B cell (primary cell): ENCODE data around the gene LRRN4. TPM values are rescaled to one million over a fixed set of nuclear protein-coding genes. Genes with fewer than 3 reads are reported as not detected.

ENCODE experiments used
- ATAC-seq: fragments of 200-7000 bp; cut with Tn5 transposase; one replicate; pipeline ENCODE4 v1.10.0; 2021; ENCODE audit warnings: low read depth, mild to moderate bottlenecking, moderate number of reproducible peaks, moderate library complexity
- CTCF ChIA-PET: fragments of 350-600 bp; sonication (Branson Sonifier 250); formaldehyde crosslinking; loops from one replicate; lab custom pipeline; 2021; ENCODE audit warnings: antibody characterized with exemption, inconsistent platforms; lab: Charles Lee
- POLR2A ChIA-PET: fragments of 350-600 bp; sonication (Branson Sonifier 250); formaldehyde crosslinking; loops from one replicate; lab custom pipeline; 2021; ENCODE audit warnings: antibody characterized with exemption; lab: Charles Lee
- DNase-seq: peaks from one replicate; pipeline ENCODE4 v3.0.0; 2013
- H2AFZ ChIP-seq: 2 replicates; pipeline ENCODE4 v1.6.1; 2012; ENCODE audit warnings: mild to moderate bottlenecking, low read depth, low read length; ENCODE audit not compliant: insufficient read depth, poor library complexity, severe bottlenecking
- H3K27ac ChIP-seq, 2 donors: 1 replicate in 1 of 2; 2 replicates in 1 of 2; pipeline ENCODE4 v1.5.1; 2012 to 2013; ENCODE audit warnings: low read length in 2 of 2, mild to moderate bottlenecking in 2 of 2, moderate library complexity in 1 of 2
- H3K27me3 ChIP-seq, 4 experiments: fragments of 200-600 bp in 1 of 4; sonication (generic) in 1 of 4; replicated peaks in 1 of 4; 1 replicate in 2 of 4; 2 replicates in 2 of 4; pipeline versions ENCODE4 v1.6.1 to v1.7.0; 2013 to 2016; ENCODE audit warnings: low read length in 3 of 4, mild to moderate bottlenecking in 2 of 4, mixed read lengths in 1 of 4, moderate library complexity in 1 of 4; ENCODE audit not compliant: insufficient read depth in 4 of 4, control insufficient read depth in 3 of 4; ENCODE audit errors: control extremely low read depth in 1 of 4
- H3K36me3 ChIP-seq, 2 experiments: replicated peaks in 1 of 2; 1 replicate in 1 of 2; 2 replicates in 1 of 2; pipeline versions ENCODE4 v1.6.1 to v1.7.1; 2013; ENCODE audit warnings: low read length in 1 of 2; ENCODE audit not compliant: insufficient read depth in 2 of 2, control insufficient read depth in 1 of 2; ENCODE audit errors: control extremely low read depth in 1 of 2, extremely low read depth in 1 of 2
- H3K4me1 ChIP-seq, 2 donors: fragments of 200-600 bp in 1 of 2; sonication (generic) in 1 of 2; 1 replicate in 1 of 2; 2 replicates in 1 of 2; pipeline versions ENCODE4 v1.5.1 to v1.6.1; 2013 to 2017; ENCODE audit warnings: low read length in 2 of 2; ENCODE audit not compliant: control insufficient read depth in 2 of 2, insufficient read depth in 2 of 2
- H3K4me2 ChIP-seq: replicated peaks from 2 replicates; pipeline ENCODE3; 2012; ENCODE audit warnings: mild to moderate bottlenecking, low read depth, low read length; ENCODE audit not compliant: poor library complexity, severe bottlenecking
- H3K4me3 ChIP-seq, 5 experiments: fragments of 200-600 bp in 1 of 5; sonication (generic) in 1 of 5; 1 replicate in 3 of 5; 2 replicates in 2 of 5; pipeline versions ENCODE4 v1.5.1 to v1.7.0; 2011 to 2016; ENCODE audit warnings: low read length in 4 of 5, mild to moderate bottlenecking in 4 of 5, low read depth in 2 of 5, control low read depth in 1 of 5, moderate library complexity in 1 of 5; ENCODE audit not compliant: insufficient read depth in 1 of 5; ENCODE audit errors: control extremely low read depth in 1 of 5, extremely low read depth in 1 of 5
- H3K79me2 ChIP-seq: fragments of 200-600 bp; sonication (generic); one replicate; pipeline ENCODE4 v1.6.0; 2016; ENCODE audit warnings: low read length; ENCODE audit not compliant: control insufficient read depth, insufficient read depth
- H3K9ac ChIP-seq: fragments of 200-600 bp; sonication (generic); 2 replicates; pipeline ENCODE4 v1.6.1; 2017; ENCODE audit warnings: mild to moderate bottlenecking, low read length, moderate library complexity
- H3K9me3 ChIP-seq, 3 donors: one replicate each; pipeline versions ENCODE4 v1.6.1 to v1.7.1; 2013; ENCODE audit warnings: low read length in 2 of 3; ENCODE audit not compliant: control insufficient read depth in 2 of 3, insufficient read depth in 1 of 3; ENCODE audit errors: control extremely low read depth in 1 of 3
- H4K20me1 ChIP-seq: 2 replicates; pipeline ENCODE4 v1.6.0; 2012; ENCODE audit warnings: mild to moderate bottlenecking, low read length; ENCODE audit not compliant: insufficient read depth, control insufficient read depth, poor library complexity, severe bottlenecking
- H3K27ac Mint-ChIP-seq: one replicate; pipeline ENCODE4 v1.8.0; 2021; ENCODE audit warnings: mixed read lengths
- H3K27me3 Mint-ChIP-seq: one replicate; pipeline ENCODE4 v1.8.0; 2021; ENCODE audit warnings: mixed read lengths
- H3K4me1 Mint-ChIP-seq: one replicate; pipeline ENCODE4 v1.8.0; 2021; ENCODE audit warnings: mixed read lengths
- H3K4me3 Mint-ChIP-seq: one replicate; pipeline ENCODE4 v1.8.0; 2021; ENCODE audit warnings: mixed read lengths
- H3K9me3 Mint-ChIP-seq: one replicate; pipeline ENCODE4 v1.8.0; 2022; ENCODE audit warnings: mixed read lengths; ENCODE audit not compliant: insufficient read depth
- EZH2 ChIP-seq: IDR thresholded peaks from 2 replicates; pipeline ENCODE4 v1.6.1; 2012; ENCODE audit warnings: borderline replicate concordance, low read depth, mild to moderate bottlenecking, moderate library complexity, low read length; ENCODE audit not compliant: insufficient read depth, poor library complexity, severe bottlenecking
- WGBS: methylation state at CpG from one replicate; pipeline ENCODE4 v1.1.5; 2013; ENCODE audit warnings: missing lambda C conversion rate; ENCODE audit not compliant: insufficient coverage; 5-methylcytosine and 5-hydroxymethylcytosine counted together
- intact Hi-C: fragments of 100-400 bp; cut with micrococcal nuclease; formaldehyde crosslinking; loops from one replicate; pipeline ENCODE4 v1.10.0; 2022
- polyA plus RNA-seq: library from polyadenylated mRNA; depleted of rRNA; stranded (reverse); fragments of >200 nt; gene quantifications from 2 replicates; pipeline ENCODE4 v1.2.3, GENCODE V29; 2012
- total RNA-seq, 2 donors: library from RNA; stranded (reverse); fragments of 120-200 nt in 1 of 2; gene quantifications; 1 replicate in 1 of 2; 2 replicates in 1 of 2; pipeline versions ENCODE4 v1.2.3 to v1.2.4, GENCODE V29; 2013 to 2022
- TF ChIP-seq, protein P1 (sequence below): fragments of 200-600 bp; IDR thresholded peaks from one replicate; pipeline ENCODE4 v1.8.0; 2022; ENCODE audit warnings: antibody characterized with exemption, mild to moderate bottlenecking

The LRRN4 gene
- total and polyA plus RNA-seq, 2 donors (not counting 1 experiment from before 2014, with no cell fraction given): not detected

DNA sequence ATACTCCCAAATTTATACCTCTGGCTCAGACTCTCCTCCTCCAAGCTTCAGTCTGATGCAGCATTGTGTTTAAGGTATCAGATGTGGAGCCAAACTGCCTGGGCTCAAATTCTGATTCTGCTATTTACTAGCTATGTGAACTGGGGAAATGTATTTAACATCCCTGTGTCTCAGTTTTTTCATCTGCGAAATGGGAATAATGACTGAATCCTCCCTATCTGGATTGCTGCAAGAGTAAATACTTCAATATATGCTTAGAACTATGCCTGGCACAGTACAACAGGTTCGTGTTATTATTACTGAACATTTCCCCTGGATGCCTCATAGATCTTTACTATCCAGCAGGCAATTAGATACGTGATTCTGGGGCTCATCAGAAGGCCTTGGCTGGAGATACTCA lies 5.5 kb downstream of the LRRN4 start:
- Histone ChIP-seq H3K27me3 (peaks cover 0 to 18% (median 6%) of the 10 kb centered on the region in 4 experiments), H4K20me1 (no peaks in the 10 kb centered on the region), H2AFZ (no peak overlapping the region), H3K9ac (no peak overlapping the region), H3K36me3 (no peaks in the 10 kb centered on the region), H3K27ac (no peak overlapping the region), H3K9me3 (no peaks in the 10 kb centered on the region), H3K79me2 (no peaks in the 10 kb centered on the region), H3K4me3 (no peak overlapping the region), H3K4me1 (peaks cover 5 to 10% of the 10 kb centered on the region in 2 donors), H3K4me2 (no peak overlapping the region)
- H3K9me3 Mint-ChIP-seq: no peaks in the 10 kb centered on the region
- H3K27ac Mint-ChIP-seq: no peak overlapping the region
- H3K4me3 Mint-ChIP-seq: no peak overlapping the region
- DNase-seq: no peak
- no peak for ATAC-seq
- H3K4me1 Mint-ChIP-seq: peaks cover 4% of the 10 kb centered on the region
- H3K27me3 Mint-ChIP-seq: peaks cover 16% of the 10 kb centered on the region
- intact Hi-C loops: no loop called here
- ChIA-PET CTCF (no interaction called here), POLR2A (no interaction called here)
- 78% methylated on average over 3 of the region's 3 CpGs for WGBS
- TF ChIP-seq, protein P1, sequence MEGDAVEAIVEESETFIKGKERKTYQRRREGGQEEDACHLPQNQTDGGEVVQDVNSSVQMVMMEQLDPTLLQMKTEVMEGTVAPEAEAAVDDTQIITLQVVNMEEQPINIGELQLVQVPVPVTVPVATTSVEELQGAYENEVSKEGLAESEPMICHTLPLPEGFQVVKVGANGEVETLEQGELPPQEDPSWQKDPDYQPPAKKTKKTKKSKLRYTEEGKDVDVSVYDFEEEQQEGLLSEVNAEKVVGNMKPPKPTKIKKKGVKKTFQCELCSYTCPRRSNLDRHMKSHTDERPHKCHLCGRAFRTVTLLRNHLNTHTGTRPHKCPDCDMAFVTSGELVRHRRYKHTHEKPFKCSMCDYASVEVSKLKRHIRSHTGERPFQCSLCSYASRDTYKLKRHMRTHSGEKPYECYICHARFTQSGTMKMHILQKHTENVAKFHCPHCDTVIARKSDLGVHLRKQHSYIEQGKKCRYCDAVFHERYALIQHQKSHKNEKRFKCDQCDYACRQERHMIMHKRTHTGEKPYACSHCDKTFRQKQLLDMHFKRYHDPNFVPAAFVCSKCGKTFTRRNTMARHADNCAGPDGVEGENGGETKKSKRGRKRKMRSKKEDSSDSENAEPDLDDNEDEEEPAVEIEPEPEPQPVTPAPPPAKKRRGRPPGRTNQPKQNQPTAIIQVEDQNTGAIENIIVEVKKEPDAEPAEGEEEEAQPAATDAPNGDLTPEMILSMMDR: no peak
- TF ChIP-seq EZH2: no peak

DNA sequence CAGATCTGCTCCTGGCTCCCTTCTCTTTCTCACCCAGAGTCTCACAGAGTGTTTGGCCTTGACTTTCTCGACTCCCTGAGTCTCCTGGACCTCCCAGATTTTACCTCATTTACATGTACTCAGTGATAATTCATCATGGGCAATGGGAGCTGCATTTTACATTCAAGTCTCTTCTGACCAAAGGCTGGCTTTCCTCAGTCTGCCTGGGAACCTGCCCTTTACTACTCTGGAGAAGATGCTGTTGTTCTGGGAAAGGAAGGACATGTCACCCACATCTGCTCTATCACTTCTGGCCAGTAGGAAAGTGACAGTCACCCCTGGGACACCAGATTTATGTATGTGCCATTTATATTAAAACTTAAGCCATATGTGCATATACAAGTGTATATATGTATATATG lies 7.4 kb downstream of the LRRN4 start:
- H3K4me2 ChIP-seq: no peak overlapping the region
- peaks cover 10% of the 10 kb centered on the region for H3K27me3 Mint-ChIP-seq
- intact Hi-C loops: no loop called here
- TF ChIP-seq, protein P1: no peak
- TF ChIP-seq EZH2: no peak
- H3K9ac ChIP-seq: no peak overlapping the region
- WGBS: 75% methylated on average over 1 of the region's 1 CpG
- H3K27ac Mint-ChIP-seq: no peak overlapping the region
- H3K4me1 ChIP-seq: no peaks in the 10 kb centered on the region
- ChIA-PET CTCF (no interaction called here), POLR2A (no interaction called here)
- no peak overlapping the region for H3K4me3 Mint-ChIP-seq
- H2AFZ ChIP-seq: no peak overlapping the region
- H3K4me3 ChIP-seq: no peak overlapping the region
- H3K79me2 ChIP-seq: no peaks in the 10 kb centered on the region
- ATAC-seq (no peak), DNase-seq (no peak)
- H3K4me1 Mint-ChIP-seq: no peaks in the 10 kb centered on the region
- peaks cover 0 to 9% (median 4%) of the 10 kb centered on the region in 4 experiments for H3K27me3 ChIP-seq
- no peaks in the 10 kb centered on the region for H4K20me1 ChIP-seq
- H3K9me3 Mint-ChIP-seq: no peaks in the 10 kb centered on the region
- no peak overlapping the region for H3K27ac ChIP-seq
- peaks cover 0 to 1% (median 0%) of the 10 kb centered on the region in 3 donors for H3K9me3 ChIP-seq
- no peaks in the 10 kb centered on the region for H3K36me3 ChIP-seq
